Peyer's patch (tissue), 4 donors: ENCODE results near the gene ZBTB20. TPM values are rescaled to one million over a fixed set of nuclear protein-coding genes. Genes with fewer than 3 reads are reported as not detected.

Experiments
- DNase-seq, 3 donors: peaks; one replicate each; pipeline ENCODE4 v3.0.0-alpha.2; 2017 to 2019
- H3K27ac ChIP-seq, 4 donors: fragments of 200-600 bp; sonication (generic); one replicate each; pipeline ENCODE4 v1.5.1; 2016 to 2019
- H3K27me3 ChIP-seq, 2 donors: fragments of 200-600 bp; sonication (generic); one replicate each; pipeline ENCODE4 v1.5.1; 2019
- H3K36me3 ChIP-seq, 3 donors: fragments of 200-600 bp; sonication (generic); one replicate each; pipeline ENCODE4 v1.5.1; 2016 to 2019
- H3K4me1 ChIP-seq, 4 donors: fragments of 200-600 bp; sonication (generic); one replicate each; pipeline ENCODE4 v1.5.1; 2016 to 2019
- H3K4me3 ChIP-seq, 4 donors: fragments of 200-600 bp; sonication (generic); 1 replicate in 3 of 4; 2 replicates in 1 of 4; pipeline ENCODE4 v1.5.1; 2016 to 2019; ENCODE audit warnings: mild to moderate bottlenecking in 1 of 4
- H3K9me3 ChIP-seq, 4 donors: fragments of 200-600 bp; sonication (generic); one replicate each; pipeline ENCODE4 v1.5.1; 2016 to 2019; ENCODE audit warnings: mild to moderate bottlenecking in 1 of 4
- POLR2A ChIP-seq, 2 donors: fragments of 450-650 bp; IDR thresholded peaks; one replicate each; pipeline ENCODE4 v1.5.1; 2017; ENCODE audit warnings: antibody characterized with exemption in 2 of 2, mild to moderate bottlenecking in 2 of 2, moderate library complexity in 2 of 2
- total RNA-seq, 4 donors: library from RNA; depleted of rRNA; stranded (reverse); fragments of >200 nt; gene quantifications; one replicate each; pipeline ENCODE4 v1.1.0, GENCODE V29; 2016
- TF ChIP-seq, protein P1 (sequence below), 6 experiments: fragments of 450-650 bp in 4 of 6; fragments of 200-600 bp in 2 of 6; sonication (generic) in 1 of 6; IDR thresholded peaks; one replicate each; pipeline ENCODE4 v1.5.1; 2017 to 2019; ENCODE audit warnings: antibody characterized with exemption in 6 of 6, mild to moderate bottlenecking in 3 of 6, moderate library complexity in 1 of 6

Gene ZBTB20
- total RNA-seq, 4 donors from 2014 or later, result 19.6 to 135 (median 57.2) TPM

DNA sequence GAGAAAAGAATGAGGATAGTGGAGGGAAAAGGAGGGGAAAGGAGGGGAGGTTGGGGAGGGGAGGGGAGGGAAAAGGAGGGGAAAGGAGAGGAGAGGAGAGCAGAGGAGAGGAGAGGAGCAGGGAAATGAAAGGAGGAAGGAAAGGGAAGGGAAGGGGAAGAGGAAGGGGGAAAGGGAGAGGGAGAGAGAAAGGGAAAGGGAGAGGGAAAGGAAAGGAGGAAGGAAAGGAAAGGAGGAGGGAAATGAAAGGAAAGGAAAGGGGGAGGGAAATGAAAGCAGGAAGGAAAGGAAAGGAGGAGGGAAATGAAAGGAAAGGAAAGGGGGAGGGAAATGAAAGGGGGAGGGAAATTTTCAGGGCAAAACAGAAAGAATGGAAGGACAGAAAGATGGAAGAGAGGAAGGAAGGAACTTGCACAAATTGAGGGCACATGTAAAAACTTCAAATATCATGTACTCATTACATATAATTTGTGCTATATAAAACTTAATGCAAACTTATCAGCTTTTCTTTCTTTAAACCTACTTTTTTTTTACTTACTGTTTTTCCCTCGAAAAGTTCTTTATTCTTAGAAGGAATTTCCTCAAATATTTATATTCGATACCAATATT is 148.0 kb downstream of the ZBTB20 start:
- no peak overlapping the region for H3K4me3 ChIP-seq
- H3K9me3 ChIP-seq, result no peaks in the 10 kb centered on the region
- no peaks in the 10 kb centered on the region for H3K4me1 ChIP-seq
- DNase-seq, result no peak
- H3K27me3 ChIP-seq, result no peaks in the 10 kb centered on the region
- no peaks in the 10 kb centered on the region for H3K36me3 ChIP-seq
- TF ChIP-seq POLR2A (IDR thresholded peaks at IDR 0.05), result no peak
- TF ChIP-seq, protein P1, sequence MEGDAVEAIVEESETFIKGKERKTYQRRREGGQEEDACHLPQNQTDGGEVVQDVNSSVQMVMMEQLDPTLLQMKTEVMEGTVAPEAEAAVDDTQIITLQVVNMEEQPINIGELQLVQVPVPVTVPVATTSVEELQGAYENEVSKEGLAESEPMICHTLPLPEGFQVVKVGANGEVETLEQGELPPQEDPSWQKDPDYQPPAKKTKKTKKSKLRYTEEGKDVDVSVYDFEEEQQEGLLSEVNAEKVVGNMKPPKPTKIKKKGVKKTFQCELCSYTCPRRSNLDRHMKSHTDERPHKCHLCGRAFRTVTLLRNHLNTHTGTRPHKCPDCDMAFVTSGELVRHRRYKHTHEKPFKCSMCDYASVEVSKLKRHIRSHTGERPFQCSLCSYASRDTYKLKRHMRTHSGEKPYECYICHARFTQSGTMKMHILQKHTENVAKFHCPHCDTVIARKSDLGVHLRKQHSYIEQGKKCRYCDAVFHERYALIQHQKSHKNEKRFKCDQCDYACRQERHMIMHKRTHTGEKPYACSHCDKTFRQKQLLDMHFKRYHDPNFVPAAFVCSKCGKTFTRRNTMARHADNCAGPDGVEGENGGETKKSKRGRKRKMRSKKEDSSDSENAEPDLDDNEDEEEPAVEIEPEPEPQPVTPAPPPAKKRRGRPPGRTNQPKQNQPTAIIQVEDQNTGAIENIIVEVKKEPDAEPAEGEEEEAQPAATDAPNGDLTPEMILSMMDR (IDR thresholded peaks at IDR 0.05), result no peak
- H3K27ac ChIP-seq, result no peak overlapping the region

GRCh38 chr3:114994554-114995341 is 152.3 kb downstream of the ZBTB20 start:
- Histone ChIP-seq H3K27me3 (no peaks in the 10 kb centered on the region), H3K36me3 (no peaks in the 10 kb centered on the region), H3K9me3 (no peaks in the 10 kb centered on the region), H3K27ac (no peak overlapping the region), H3K4me3 (no peak overlapping the region), H3K4me1 (no peaks in the 10 kb centered on the region)
- TF ChIP-seq, protein P1 (IDR thresholded peaks at IDR 0.05), result no peak
- TF ChIP-seq POLR2A (IDR thresholded peaks at IDR 0.05), result no peak
- DNase-seq, result no peak

DNA sequence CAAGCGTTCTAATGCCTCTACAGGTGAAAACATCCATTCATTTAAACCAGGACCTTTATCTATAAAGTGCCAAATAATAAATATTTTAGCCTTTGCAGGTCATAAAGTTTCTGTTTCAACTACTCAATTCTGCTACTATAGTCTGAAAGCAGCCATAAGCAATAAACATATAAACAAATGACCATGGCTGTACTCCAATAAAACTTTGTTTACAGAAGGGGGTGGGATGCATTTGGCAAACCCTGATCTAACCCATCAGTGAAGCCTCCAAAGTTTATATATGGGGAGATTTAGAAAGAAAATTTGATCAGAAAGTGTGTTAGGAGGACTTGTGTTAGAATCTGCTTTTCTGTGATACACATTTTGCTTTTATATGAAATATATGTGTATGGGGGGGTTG is 161.3 kb downstream of the ZBTB20 start:
- no peak for DNase-seq
- no peaks in the 10 kb centered on the region for H3K27me3 ChIP-seq
- no peak overlapping the region for H3K27ac ChIP-seq
- no peaks in the 10 kb centered on the region for H3K36me3 ChIP-seq
- TF ChIP-seq POLR2A (IDR thresholded peaks at IDR 0.05), result no peak
- TF ChIP-seq, protein P1 (IDR thresholded peaks at IDR 0.05), result no peak
- H3K4me1 ChIP-seq, result no peaks in the 10 kb centered on the region
- H3K4me3 ChIP-seq, result no peak overlapping the region
- no peaks in the 10 kb centered on the region for H3K9me3 ChIP-seq

DNA sequence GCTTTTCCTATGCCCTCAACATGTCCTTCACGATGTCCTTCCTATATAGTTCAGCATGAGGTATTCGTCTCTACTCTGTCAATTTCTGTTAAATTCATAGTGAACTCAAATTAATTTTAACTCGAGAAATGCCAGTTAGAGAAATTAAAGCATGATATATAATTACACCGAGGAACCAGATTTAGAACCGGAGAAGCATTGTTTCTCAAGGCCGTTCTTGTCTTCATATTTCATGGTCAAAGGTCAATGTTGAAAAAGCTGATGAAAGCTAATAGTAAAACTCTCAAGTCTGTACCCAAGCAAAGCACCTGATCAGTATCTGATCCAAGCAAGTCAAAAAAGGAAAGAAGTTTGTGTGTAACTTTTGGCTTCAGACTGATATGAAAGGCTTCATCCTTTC is 163.8 kb downstream of the ZBTB20 start:
- Histone ChIP-seq H3K27me3 (no peaks in the 10 kb centered on the region), H3K9me3 (no peaks in the 10 kb centered on the region), H3K27ac (no peak overlapping the region), H3K4me1 (no peaks in the 10 kb centered on the region), H3K4me3 (no peak overlapping the region), H3K36me3 (no peaks in the 10 kb centered on the region)
- no peak for DNase-seq
- TF ChIP-seq, protein P1 (IDR thresholded peaks at IDR 0.05), result no peak
- TF ChIP-seq POLR2A (IDR thresholded peaks at IDR 0.05), result no peak

GRCh38 chr3:114974387-114974786 is 172.7 kb downstream of the ZBTB20 start:
- H3K27ac ChIP-seq, result no peak overlapping the region
- no peaks in the 10 kb centered on the region for H3K27me3 ChIP-seq
- H3K4me1 ChIP-seq, result no peaks in the 10 kb centered on the region
- no peak for DNase-seq
- H3K9me3 ChIP-seq, result no peaks in the 10 kb centered on the region
- H3K36me3 ChIP-seq, result no peaks in the 10 kb centered on the region
- no peak overlapping the region for H3K4me3 ChIP-seq
- TF ChIP-seq POLR2A (IDR thresholded peaks at IDR 0.05), result no peak
- TF ChIP-seq, protein P1 (IDR thresholded peaks at IDR 0.05), result no peak
